GM12801 (cell line): ENCODE measurements around the gene AVEN.

Experiments
- TF ChIP-seq, protein P1 (sequence below): IDR thresholded peaks from one replicate; pipeline ENCODE4 v1.5.1; 2011; ENCODE audit warnings: control low read depth; ENCODE audit not compliant: insufficient read length; ENCODE audit errors: extremely low read depth

AVEN gene

DNA sequence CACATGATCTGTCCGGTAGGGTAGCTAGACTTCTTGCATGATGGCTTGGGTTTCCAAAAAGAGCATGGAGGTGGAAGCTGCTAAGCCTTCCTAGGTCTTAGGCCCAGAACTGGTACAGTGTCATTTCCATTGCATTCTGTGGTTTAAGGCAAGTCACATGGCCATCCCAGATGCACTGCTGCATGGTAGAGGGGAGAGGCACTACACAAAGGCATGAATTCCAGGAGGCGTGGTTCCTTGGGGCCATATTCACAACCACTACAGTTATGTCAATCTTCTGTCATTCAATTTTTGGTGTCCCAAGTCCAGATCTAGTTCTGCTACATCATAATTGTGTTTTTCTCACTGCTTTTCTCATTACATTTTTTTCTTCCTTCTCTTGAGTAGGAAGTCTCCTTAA lies 192.9 kb downstream of the AVEN start:
- TF ChIP-seq, protein P1, sequence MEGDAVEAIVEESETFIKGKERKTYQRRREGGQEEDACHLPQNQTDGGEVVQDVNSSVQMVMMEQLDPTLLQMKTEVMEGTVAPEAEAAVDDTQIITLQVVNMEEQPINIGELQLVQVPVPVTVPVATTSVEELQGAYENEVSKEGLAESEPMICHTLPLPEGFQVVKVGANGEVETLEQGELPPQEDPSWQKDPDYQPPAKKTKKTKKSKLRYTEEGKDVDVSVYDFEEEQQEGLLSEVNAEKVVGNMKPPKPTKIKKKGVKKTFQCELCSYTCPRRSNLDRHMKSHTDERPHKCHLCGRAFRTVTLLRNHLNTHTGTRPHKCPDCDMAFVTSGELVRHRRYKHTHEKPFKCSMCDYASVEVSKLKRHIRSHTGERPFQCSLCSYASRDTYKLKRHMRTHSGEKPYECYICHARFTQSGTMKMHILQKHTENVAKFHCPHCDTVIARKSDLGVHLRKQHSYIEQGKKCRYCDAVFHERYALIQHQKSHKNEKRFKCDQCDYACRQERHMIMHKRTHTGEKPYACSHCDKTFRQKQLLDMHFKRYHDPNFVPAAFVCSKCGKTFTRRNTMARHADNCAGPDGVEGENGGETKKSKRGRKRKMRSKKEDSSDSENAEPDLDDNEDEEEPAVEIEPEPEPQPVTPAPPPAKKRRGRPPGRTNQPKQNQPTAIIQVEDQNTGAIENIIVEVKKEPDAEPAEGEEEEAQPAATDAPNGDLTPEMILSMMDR: no peak

DNA sequence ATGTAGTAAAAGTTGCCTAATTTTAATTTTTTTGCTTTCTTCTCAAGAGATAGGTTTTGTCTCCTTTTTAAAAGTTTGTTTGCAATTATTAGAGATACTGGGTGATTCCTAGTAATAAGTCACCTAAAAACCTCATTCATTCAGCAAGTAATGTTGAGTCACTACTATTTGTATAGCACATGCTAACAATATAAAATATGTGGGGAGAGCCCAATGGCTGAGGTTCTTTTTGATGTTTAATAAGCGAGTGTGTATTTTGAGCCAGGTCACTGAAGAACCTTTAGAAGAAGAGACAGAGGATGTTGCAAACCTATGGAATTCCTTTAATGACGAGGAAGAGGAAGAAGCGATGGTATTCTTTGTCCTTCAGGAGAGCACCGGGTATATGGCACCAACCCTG lies 194.4 kb downstream of the AVEN start:
- TF ChIP-seq, protein P1: no peak

DNA sequence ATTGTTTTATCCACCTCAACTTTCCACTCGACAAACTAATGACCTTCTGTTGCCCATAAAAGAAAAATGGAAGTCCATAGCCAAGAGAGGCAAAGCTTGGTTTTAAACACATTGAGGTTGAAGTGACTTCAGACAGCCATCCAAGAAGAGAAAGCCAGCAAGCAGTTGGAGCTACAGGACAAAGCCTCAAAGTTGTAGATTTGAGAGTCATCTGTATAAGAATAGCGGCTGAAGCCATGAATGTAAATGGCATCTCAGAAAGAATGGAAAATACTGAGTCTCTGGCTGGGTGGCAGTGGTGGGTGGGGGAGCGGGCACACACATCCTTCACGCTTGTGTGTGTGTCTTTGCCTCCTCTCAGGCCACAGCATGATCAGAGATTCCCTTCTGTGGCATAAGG lies 194.8 kb downstream of the AVEN start:
- TF ChIP-seq, protein P1: no peak

DNA sequence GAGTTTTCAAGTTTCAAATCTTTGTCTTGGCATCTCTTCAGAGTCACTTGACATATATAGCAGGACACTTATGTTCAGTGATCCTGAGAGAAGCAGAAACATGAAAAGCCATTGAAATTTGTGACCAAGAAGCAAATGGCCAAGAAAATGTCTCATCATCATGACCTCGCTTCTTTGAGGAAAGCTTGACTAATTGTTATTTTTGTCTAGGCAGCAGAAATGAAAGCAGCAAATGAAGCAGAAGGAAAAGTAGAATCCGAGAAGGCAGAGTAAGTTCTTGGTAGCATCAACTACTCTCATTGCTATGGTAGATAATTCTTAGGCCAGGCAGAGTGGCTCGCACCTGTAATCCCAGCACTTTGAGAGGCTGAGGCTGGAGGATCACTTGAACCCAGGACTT lies 198.4 kb downstream of the AVEN start:
- TF ChIP-seq, protein P1: no peak

DNA sequence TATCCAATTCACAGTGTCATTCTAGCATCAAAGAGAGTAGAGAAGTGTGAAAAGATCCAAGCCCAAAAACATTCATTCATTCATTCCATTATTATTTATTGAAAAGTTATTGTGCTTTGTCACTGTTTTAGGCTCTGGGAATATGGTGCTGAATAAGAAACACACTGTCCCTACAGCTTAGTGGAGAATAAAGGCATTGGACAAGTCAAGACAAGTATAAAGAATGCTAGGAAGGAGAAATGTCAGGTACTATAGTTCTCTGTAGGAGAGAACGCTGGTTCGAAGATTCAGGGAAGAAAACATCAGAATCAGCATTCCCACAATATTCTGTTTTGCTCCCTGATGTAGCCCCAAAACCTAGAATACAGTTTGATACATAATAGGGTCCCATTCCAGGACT lies 199.5 kb downstream of the AVEN start:
- TF ChIP-seq, protein P1: no peak

DNA sequence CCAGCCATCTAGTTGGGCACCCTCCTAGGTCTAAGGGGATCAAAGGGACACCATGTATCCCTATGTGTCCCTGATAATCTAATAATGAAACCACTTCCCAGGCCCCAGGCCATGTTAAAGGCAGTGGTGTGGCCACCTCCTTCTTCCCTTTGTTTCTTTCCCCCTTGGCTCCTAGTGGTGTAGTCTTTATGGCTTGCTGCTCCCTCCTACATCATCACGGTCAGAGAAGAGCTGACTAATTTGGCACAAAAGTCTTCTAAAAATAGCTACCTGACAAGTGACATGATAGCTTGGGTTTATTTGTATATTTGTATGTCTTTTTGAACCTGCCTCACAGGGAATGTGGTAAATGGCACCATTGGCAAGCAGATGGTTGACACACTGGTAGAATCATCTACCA lies 201.7 kb downstream of the AVEN start:
- TF ChIP-seq, protein P1: no peak

DNA sequence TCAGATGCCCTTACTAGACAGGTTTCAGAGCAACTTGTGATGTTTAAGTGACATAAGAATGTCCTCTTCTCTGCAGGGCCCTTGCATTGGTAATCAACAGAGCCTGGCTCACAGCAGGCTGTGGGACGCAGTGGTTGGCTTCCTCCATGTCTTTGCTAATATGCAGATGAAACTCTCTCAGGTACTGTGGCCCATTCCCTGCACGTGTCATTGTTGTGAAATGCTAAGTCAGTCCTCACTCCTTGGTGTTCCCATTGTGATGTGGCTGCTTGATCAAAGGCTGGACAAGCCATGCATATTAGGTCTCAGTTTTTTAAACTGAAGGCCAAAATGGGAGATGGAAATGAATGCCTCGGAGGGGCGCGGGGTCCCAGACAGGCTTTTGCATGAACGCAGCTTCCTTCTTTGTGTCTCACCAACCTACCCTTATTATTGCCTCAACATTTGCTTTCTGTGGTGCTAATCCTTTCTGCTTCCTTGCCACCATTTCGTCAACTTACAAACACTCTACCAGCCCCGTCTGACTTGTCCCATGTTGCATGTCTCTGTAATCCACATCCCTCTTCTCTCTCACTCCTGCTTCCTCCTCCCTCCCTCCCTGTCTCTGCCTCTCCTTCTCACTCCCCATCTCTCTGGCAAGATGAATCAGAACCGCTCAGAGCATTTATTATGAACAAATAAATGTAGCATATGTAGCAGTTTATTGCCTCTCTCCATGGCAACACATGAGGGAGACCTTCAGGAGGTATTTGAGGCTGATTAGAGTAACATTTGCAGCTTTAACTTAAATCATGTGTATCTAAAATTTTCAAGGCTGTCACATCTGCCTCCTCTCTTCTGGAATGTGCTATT lies 203.9 kb downstream of the AVEN start:
- TF ChIP-seq, protein P1: no peak

DNA sequence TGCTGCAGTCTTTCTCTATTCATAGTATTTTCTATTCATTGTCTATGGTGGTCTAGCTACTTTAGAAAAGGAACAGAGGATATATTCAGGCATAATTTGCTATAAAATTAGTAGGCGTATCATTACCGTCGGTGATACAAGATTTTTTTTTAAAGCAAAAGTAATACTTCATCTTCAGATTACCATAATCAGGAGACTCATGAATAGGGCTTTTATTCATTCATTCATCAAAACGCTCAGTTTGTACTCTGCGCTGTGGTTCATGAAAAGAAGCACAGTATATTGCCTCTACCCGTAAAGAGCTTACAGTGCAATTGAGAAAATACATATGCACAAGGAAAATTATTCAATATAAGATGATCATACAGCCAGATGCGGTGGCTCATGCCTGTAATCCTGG lies 207.4 kb downstream of the AVEN start:
- TF ChIP-seq, protein P1: no peak
